ENCODE data around the gene BIN1.

DNA sequence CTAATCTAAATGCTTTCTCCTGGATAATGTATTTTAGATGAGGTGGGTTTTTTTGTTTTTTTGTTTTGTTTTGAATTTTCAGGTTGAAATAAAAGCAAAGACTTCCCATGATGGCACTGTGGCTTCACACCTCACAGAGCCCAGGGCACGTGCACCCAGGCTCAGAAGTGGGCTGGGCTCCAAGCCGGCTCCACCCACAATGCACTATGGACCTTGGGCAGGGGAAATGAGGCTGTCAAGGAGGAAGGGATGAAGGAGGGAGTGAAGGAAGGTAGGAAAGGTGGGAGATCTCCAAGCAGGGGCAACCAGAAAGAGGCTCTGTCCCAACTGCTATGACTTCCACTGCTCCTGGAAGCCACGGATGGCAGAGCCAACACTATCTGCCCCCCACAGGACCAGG lies 60.4 kb downstream of the BIN1 start:
- TF ChIP-seq POLR2A (IDR thresholded peaks at IDR 0.05): no peak
- TF ChIP-seq, protein P1, sequence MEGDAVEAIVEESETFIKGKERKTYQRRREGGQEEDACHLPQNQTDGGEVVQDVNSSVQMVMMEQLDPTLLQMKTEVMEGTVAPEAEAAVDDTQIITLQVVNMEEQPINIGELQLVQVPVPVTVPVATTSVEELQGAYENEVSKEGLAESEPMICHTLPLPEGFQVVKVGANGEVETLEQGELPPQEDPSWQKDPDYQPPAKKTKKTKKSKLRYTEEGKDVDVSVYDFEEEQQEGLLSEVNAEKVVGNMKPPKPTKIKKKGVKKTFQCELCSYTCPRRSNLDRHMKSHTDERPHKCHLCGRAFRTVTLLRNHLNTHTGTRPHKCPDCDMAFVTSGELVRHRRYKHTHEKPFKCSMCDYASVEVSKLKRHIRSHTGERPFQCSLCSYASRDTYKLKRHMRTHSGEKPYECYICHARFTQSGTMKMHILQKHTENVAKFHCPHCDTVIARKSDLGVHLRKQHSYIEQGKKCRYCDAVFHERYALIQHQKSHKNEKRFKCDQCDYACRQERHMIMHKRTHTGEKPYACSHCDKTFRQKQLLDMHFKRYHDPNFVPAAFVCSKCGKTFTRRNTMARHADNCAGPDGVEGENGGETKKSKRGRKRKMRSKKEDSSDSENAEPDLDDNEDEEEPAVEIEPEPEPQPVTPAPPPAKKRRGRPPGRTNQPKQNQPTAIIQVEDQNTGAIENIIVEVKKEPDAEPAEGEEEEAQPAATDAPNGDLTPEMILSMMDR (IDR thresholded peaks at IDR 0.05): peak in 1 of 7 experiments; percentile 5
